Muscle layer of duodenum (tissue), 2 donors: ENCODE measurements around the gene METTL1.
"Not testable (repeated sequence)": the region's sequence is repeated elsewhere in the genome, so short reads cannot be mapped to it uniquely, and the experiment has no call there.

Experiments used
- H3K27ac ChIP-seq: one replicate; pipeline ENCODE4 v1.7.0; 2013; ENCODE audit warnings: mild to moderate bottlenecking, low read length
- H3K27me3 ChIP-seq: one replicate; pipeline ENCODE4 v1.7.0; 2013; ENCODE audit warnings: low read depth, mild to moderate bottlenecking, control low read depth, low read length
- H3K36me3 ChIP-seq, 2 donors: one replicate each; pipeline ENCODE4 v1.7.0; 2013; ENCODE audit warnings: low read length in 2 of 2, control low read depth in 1 of 2, mild to moderate bottlenecking in 1 of 2; ENCODE audit not compliant: insufficient read depth in 2 of 2, control insufficient read depth in 1 of 2
- H3K4me1 ChIP-seq, 2 donors: one replicate each; pipeline ENCODE4 v1.7.0; 2013; ENCODE audit warnings: low read length in 2 of 2, mild to moderate bottlenecking in 2 of 2, control low read depth in 1 of 2, moderate library complexity in 1 of 2; ENCODE audit not compliant: insufficient read depth in 2 of 2, control insufficient read depth in 1 of 2
- H3K4me3 ChIP-seq, 2 donors: one replicate each; pipeline ENCODE4 v1.7.0; 2013; ENCODE audit warnings: low read length in 2 of 2, low read depth in 1 of 2, mild to moderate bottlenecking in 1 of 2
- H3K9me3 ChIP-seq, 2 donors: one replicate each; pipeline ENCODE4 v1.7.0; 2013; ENCODE audit warnings: low read length in 2 of 2, control low read depth in 1 of 2, mild to moderate bottlenecking in 1 of 2; ENCODE audit not compliant: control insufficient read depth in 1 of 2
- donor health status: healthy.

The METTL1 gene

DNA sequence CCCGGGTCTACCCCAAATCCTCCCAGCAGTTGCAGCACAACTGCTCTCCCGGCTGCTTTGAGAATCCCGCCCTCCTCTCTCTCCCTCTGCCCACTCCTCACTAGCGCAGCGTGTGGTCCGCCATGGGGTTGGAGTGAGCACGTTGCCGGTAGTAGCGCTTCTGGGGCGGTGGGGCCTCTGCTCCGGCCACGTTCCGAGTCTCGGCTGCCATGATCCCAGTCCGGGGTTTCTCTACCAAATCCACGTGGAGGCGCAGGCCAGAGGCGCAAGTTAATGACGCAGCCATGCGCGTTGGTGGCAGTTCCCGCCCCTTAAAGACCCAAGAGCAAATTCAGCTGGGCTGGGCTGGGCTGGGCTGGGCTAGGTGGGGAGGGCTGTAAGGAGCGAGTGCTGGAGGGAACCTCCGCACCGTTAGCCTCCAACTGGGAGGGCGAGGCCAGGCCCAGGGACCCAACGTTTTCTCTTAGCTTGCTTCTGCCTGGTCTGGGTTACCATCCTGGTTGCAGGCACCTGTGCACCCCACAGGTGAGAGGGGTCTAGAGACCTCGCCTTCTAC lies at the start of gene METTL1:
Gene METTL1, minus strand, starts transcription at position 233 of the 556 bp plus-strand sequence. Its CDS starts 22 bp downstream, at position 211.
- Histone ChIP-seq H3K4me3 (peak within 1 kb of the TSS; percentile 91 to 95), H3K9me3 (no peaks in the 10 kb centered on the region), H3K36me3 (peaks cover 4 to 10% of the 10 kb centered on the region in 2 donors), H3K27me3 (peaks cover under 1% of the 10 kb centered on the region), H3K27ac (peak within 1 kb of the TSS; percentile 95), H3K4me1 (peaks cover under 1 to 19% of the 10 kb centered on the region in 2 donors)

- H3K4me1 ChIP-seq = peaks cover 16 to 29% of the 10 kb centered on the region in 2 donors
- H3K27me3 ChIP-seq, H3K27ac ChIP-seq, H3K9me3 ChIP-seq, H3K4me3 ChIP-seq: not testable (repeated sequence)
- H3K36me3 ChIP-seq = peaks cover 45 to 62% of the 10 kb centered on the region in 2 donors
These were observed 49.1 kb upstream of the METTL1 start for GRCh38 chr12:57821015-57821414.

GRCh38 chr12:57820119-57820518 lies 48.2 kb upstream of the METTL1 start:
- H3K36me3 ChIP-seq = peaks cover 36 to 54% of the 10 kb centered on the region in 2 donors
- H3K4me1 ChIP-seq = peaks cover 20 to 38% of the 10 kb centered on the region in 2 donors
- H3K27me3 ChIP-seq, H3K27ac ChIP-seq, H3K4me3 ChIP-seq, H3K9me3 ChIP-seq: not testable (repeated sequence)

- not testable (repeated sequence) for H3K27me3 ChIP-seq, H3K27ac ChIP-seq, H3K4me3 ChIP-seq, H3K9me3 ChIP-seq
- Histone ChIP-seq H3K4me1 (peaks cover 20 to 44% of the 10 kb centered on the region in 2 donors), H3K36me3 (peaks cover 14 to 36% of the 10 kb centered on the region in 2 donors)
These were observed 46.1 kb upstream of the METTL1 start for GRCh38 chr12:57817990-57818331.

DNA sequence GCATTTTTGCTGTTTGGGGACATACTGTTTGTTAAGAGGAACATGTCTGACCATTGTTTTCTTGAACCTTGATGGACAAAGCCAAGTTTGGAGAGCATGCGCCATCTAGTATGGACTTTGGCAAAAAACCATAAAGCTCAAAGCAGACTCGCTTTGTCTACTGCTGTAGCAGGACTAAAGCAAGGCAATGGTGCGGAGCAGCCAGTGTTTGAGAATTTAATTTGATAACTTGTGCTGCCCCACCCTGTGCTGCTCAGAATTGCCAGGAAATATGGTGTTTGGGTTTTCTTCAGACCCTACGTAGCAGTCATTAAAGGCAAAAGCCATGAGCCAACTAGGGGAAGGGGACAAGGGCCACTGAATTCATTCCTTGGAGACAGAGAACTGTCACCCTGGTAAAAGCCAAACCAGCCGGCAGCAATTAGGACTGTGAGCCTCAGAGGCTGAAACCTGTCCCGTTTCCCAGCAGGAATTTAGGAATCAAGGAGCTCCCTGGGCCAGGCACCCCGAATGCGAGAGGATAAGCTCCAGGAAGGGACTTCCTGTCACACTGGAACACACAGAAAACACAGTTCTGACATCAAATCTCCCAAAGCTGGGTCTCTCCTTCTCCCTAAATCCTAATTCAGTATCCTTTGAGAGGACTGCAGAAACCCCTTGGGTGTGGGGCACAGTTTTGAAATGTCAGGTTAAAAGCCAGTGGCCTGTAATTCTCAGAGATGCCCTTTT lies 45.5 kb upstream of the METTL1 start:
- Histone ChIP-seq H3K9me3 (no peaks in the 10 kb centered on the region), H3K36me3 (peaks cover 9 to 35% of the 10 kb centered on the region in 2 donors), H3K27me3 (no peaks in the 10 kb centered on the region), H3K4me3 (no peak overlapping the region), H3K4me1 (peaks cover 20 to 43% of the 10 kb centered on the region in 2 donors), H3K27ac (peak overlapping the region; percentile 14)

- H3K4me3 ChIP-seq = no peak overlapping the region
- H3K4me1 ChIP-seq = peaks cover 20 to 37% of the 10 kb centered on the region in 2 donors
- H3K27ac ChIP-seq = peak overlapping the region; percentile 14
- no peaks in the 10 kb centered on the region for H3K9me3 ChIP-seq
- H3K36me3 ChIP-seq = peaks cover 9 to 28% of the 10 kb centered on the region in 2 donors
- no peaks in the 10 kb centered on the region for H3K27me3 ChIP-seq
These were observed 44.9 kb upstream of the METTL1 start for GRCh38 chr12:57816855-57817151.

- Histone ChIP-seq H3K4me1 (peaks cover 20 to 37% of the 10 kb centered on the region in 2 donors), H3K36me3 (peaks cover 8 to 26% of the 10 kb centered on the region in 2 donors), H3K27ac (peak overlapping the region; percentile 14), H3K9me3 (no peaks in the 10 kb centered on the region), H3K27me3 (no peaks in the 10 kb centered on the region), H3K4me3 (no peak overlapping the region)
These were observed 44.3 kb upstream of the METTL1 start for GRCh38 chr12:57816001-57816854.

- Histone ChIP-seq H3K4me3 (no peak overlapping the region), H3K4me1 (peaks cover 20 to 37% of the 10 kb centered on the region in 2 donors), H3K36me3 (peaks cover 10 to 25% of the 10 kb centered on the region in 2 donors), H3K27ac (no peak overlapping the region), H3K9me3 (no peaks in the 10 kb centered on the region), H3K27me3 (no peaks in the 10 kb centered on the region)
These were observed 43.5 kb upstream of the METTL1 start for GRCh38 chr12:57815177-57816000.

- Histone ChIP-seq H3K36me3 (peaks cover 19 to 30% of the 10 kb centered on the region in 2 donors), H3K4me1 (peaks cover 20 to 37% of the 10 kb centered on the region in 2 donors), H3K4me3 (no peak overlapping the region), H3K27ac (no peak overlapping the region), H3K9me3 (no peaks in the 10 kb centered on the region), H3K27me3 (no peaks in the 10 kb centered on the region)
These were observed 42.3 kb upstream of the METTL1 start for GRCh38 chr12:57813971-57814772.

DNA sequence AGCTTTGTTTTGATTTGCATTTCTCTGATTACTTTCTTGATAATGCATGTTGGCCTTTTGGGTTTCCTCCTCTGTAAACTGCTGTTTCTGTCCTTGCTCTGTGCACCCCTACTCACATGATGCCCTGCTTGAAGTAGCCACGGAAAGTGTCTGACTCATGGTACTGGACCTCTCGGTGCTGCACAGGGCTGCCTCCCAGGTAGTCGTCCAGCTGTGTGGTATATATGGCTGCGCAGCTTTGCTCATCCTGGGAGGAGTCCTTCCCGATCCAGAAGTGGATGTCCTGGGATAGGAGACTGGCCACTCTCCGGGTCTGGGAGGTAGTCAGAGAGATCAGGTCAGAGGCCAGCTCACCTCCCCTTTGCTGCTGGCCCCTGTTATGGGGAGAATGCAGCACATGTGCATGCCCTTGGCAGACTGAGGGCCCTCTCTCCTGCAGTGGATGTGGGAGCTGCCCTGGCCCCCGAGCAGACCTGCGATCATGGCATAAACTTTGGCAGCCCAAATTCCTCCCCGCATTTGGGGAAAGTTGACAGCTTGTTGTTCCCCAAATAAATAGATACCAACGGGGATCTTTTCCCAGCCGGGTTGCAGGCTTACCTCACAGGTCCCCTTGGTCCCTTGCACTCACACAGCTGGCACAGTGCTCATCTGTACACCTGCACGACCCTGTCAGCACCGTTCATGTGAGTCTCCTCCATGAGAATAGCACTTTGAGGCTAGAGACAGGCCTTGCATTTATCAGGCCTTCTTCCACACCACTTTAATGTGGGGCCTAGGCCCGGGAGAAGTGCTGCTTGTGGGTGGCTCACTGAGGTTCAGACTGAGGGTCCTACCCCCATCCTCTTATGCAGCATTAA lies 41.4 kb upstream of the METTL1 start:
- Histone ChIP-seq H3K36me3 (peaks cover 19 to 36% of the 10 kb centered on the region in 2 donors), H3K9me3 (no peaks in the 10 kb centered on the region), H3K27me3 (no peaks in the 10 kb centered on the region), H3K27ac (no peak overlapping the region), H3K4me3 (no peak overlapping the region), H3K4me1 (peaks cover 20 to 34% of the 10 kb centered on the region in 2 donors)
